Muscle of leg (tissue), 16 donors: ENCODE results near the gene CTSH. TPM values are rescaled to one million over a fixed set of nuclear protein-coding genes. Genes with fewer than 3 reads are reported as not detected.

Experiments
- DNase-seq: peaks from one replicate; pipeline ENCODE4 v3.0.0; 2013
- H3K27ac ChIP-seq: one replicate; pipeline ENCODE4 v1.5.1; 2013; ENCODE audit warnings: mild to moderate bottlenecking, low read length, control low read depth
- H3K27me3 ChIP-seq: one replicate; pipeline ENCODE4 v1.6.1; 2013; ENCODE audit warnings: low read length; ENCODE audit not compliant: control insufficient read depth, insufficient read depth
- H3K36me3 ChIP-seq: one replicate; pipeline ENCODE4 v1.6.1; 2013; ENCODE audit warnings: low read length; ENCODE audit not compliant: control insufficient read depth, insufficient read depth
- H3K4me1 ChIP-seq: one replicate; pipeline ENCODE4 v1.6.1; 2013; ENCODE audit warnings: low read length; ENCODE audit not compliant: control insufficient read depth, insufficient read depth
- H3K4me3 ChIP-seq: one replicate; pipeline ENCODE4 v1.5.1; 2013; ENCODE audit warnings: low read length, control low read depth
- H3K9me3 ChIP-seq: replicated peaks from 2 replicates; pipeline ENCODE4 v1.6.1; 2013; ENCODE audit warnings: low read depth, low read length; ENCODE audit not compliant: control insufficient read depth
- WGBS: methylation state at CpG from one replicate; pipeline ENCODE4 v1.1.5; 2013; ENCODE audit warnings: missing lambda C conversion rate; ENCODE audit not compliant: insufficient coverage; 5-methylcytosine and 5-hydroxymethylcytosine counted together
- long read RNA-seq, 11 donors: transcript quantifications; one replicate each; lab custom pipeline, GENCODE V29; 2026
- polyA plus RNA-seq, 8 donors: library from polyadenylated mRNA; unstranded; fragments of 120-200 nt; gene quantifications; one replicate each; pipeline versions ENCODE4 v1.2.1 to v1.2.3, GENCODE V29; 2013; ENCODE audit warnings: inconsistent platforms in 1 of 8, low replicate concordance in 1 of 8; ENCODE audit not compliant: insufficient read length in 8 of 8, insufficient read depth in 1 of 8
- total RNA-seq: library from RNA; stranded (reverse); fragments of 120-200 nt; gene quantifications from one replicate; pipeline ENCODE4 v1.2.4, GENCODE V29; 2013

Gene CTSH
- 46.0 TPM for total RNA-seq
- polyA plus RNA-seq, result 10 to 100 TPM; 15.5 to 47.9 (median 23.8) TPM
- long read RNA-seq, donor 1, partial matches to known transcripts, result 0 of 4 reads
- long read RNA-seq, donor 1, other reads (novel, unspliced or antisense), result 0 of 4 reads
- long read RNA-seq, donor 2, partial matches to known transcripts, result 0 of 1 reads
- long read RNA-seq, donor 2, other reads (novel, unspliced or antisense), result 0 of 1 reads
- long read RNA-seq, donor 3, transcript CTSH-201 (12 exons, 2,190 nt), result major isoform, 8 of 8 reads
- long read RNA-seq, donor 3, partial matches to known transcripts, result 0 of 8 reads
- long read RNA-seq, donor 3, other reads (novel, unspliced or antisense), result 0 of 8 reads
- long read RNA-seq, donor 4, partial matches to known transcripts, result 0 of 3 reads
- long read RNA-seq, donor 4, other reads (novel, unspliced or antisense), result 0 of 3 reads
- long read RNA-seq, donor 5, transcript CTSH-201 (12 exons, 2,190 nt), result major isoform, 6 of 6 reads
- long read RNA-seq, donor 5, partial matches to known transcripts, result 0 of 6 reads
- long read RNA-seq, donor 5, other reads (novel, unspliced or antisense), result 0 of 6 reads
- long read RNA-seq, donor 6, transcript CTSH-201 (12 exons, 2,190 nt), result major isoform, 8 of 8 reads
- long read RNA-seq, donor 6, partial matches to known transcripts, result 0 of 8 reads
- long read RNA-seq, donor 6, other reads (novel, unspliced or antisense), result 0 of 8 reads
- long read RNA-seq, donor 7, transcript CTSH-201 (12 exons, 2,190 nt), result major isoform, 5 of 8 reads
- long read RNA-seq, donor 7, partial matches to known transcripts, result 0 of 8 reads
- long read RNA-seq, donor 7, other reads (novel, unspliced or antisense), result 0 of 8 reads
- long read RNA-seq, donor 8, partial matches to known transcripts, result 0 of 3 reads
- long read RNA-seq, donor 8, other reads (novel, unspliced or antisense), result 0 of 3 reads
- long read RNA-seq, donor 9, partial matches to known transcripts, result 0 of 3 reads
- long read RNA-seq, donor 9, other reads (novel, unspliced or antisense), result 0 of 3 reads
- long read RNA-seq, donor 10, transcript CTSH-201 (12 exons, 2,190 nt), result major isoform, 7 of 7 reads
- long read RNA-seq, donor 10, partial matches to known transcripts, result 0 of 7 reads
- long read RNA-seq, donor 10, other reads (novel, unspliced or antisense), result 0 of 7 reads
- long read RNA-seq, donor 11, transcript CTSH-201 (12 exons, 2,190 nt), result major isoform, 5 of 5 reads
- long read RNA-seq, donor 11, partial matches to known transcripts, result 0 of 5 reads
- long read RNA-seq, donor 11, other reads (novel, unspliced or antisense), result 0 of 5 reads

- DNase-seq, result peak; percentile 61
- H3K27me3 ChIP-seq, result peaks cover 17% of the 10 kb centered on the region
- WGBS, result under 1% methylated on average over 67 of the region's 71 CpGs
- peak within 1 kb of the TSS; percentile 49 for H3K4me3 ChIP-seq
- H3K4me1 ChIP-seq, result peaks cover 14% of the 10 kb centered on the region
- H3K36me3 ChIP-seq, result no peaks in the 10 kb centered on the region
- H3K9me3 ChIP-seq, result no peaks in the 10 kb centered on the region
- H3K27ac ChIP-seq, result peak within 1 kb of the TSS; percentile 20
Observed at GRCh38 chr15:78944669-78945407, at the start of gene CTSH. TSS of gene CTSH (minus strand) at chr15:78945046. CDS start at chr15:78944981, 65 bp downstream.

- H3K36me3 ChIP-seq, result no peaks in the 10 kb centered on the region
- DNase-seq, result no peak
- H3K9me3 ChIP-seq, result no peaks in the 10 kb centered on the region
- peaks cover 9% of the 10 kb centered on the region for H3K4me1 ChIP-seq
- H3K27me3 ChIP-seq, result no peaks in the 10 kb centered on the region
- H3K27ac ChIP-seq, result no peak overlapping the region
- WGBS, result 45% methylated on average over 6 of the region's 10 CpGs
- H3K4me3 ChIP-seq, result no peak overlapping the region
Observed at GRCh38 chr15:78993931-78994530, 49.2 kb upstream of the CTSH start.

- H3K27me3 ChIP-seq, result no peaks in the 10 kb centered on the region
- no peak overlapping the region for H3K4me3 ChIP-seq
- WGBS, result 63% methylated on average over 3 of the region's 4 CpGs
Observed at GRCh38 chr15:78993257-78993930, 48.5 kb upstream of the CTSH start.

GRCh38 chr15:78992416-78993256, 47.8 kb upstream of the CTSH start:
- WGBS, result 64% methylated on average over 15 of the region's 17 CpGs
- Histone ChIP-seq H3K36me3 (no peaks in the 10 kb centered on the region), H3K27ac (no peak overlapping the region), H3K4me3 (no peak overlapping the region), H3K27me3 (peaks cover 5% of the 10 kb centered on the region), H3K9me3 (no peaks in the 10 kb centered on the region), H3K4me1 (peaks cover 11% of the 10 kb centered on the region)
- peak; percentile 69 for DNase-seq

More at GRCh38 chr15:78993257-78993930, 48.5 kb upstream of the CTSH start:
- no peak overlapping the region for H3K27ac ChIP-seq
- no peaks in the 10 kb centered on the region for H3K9me3 ChIP-seq
- peaks cover 9% of the 10 kb centered on the region for H3K4me1 ChIP-seq
- no peak for DNase-seq
- H3K36me3 ChIP-seq, result no peaks in the 10 kb centered on the region

- peaks cover 5% of the 10 kb centered on the region for H3K27me3 ChIP-seq
- no peak overlapping the region for H3K27ac ChIP-seq
- H3K4me1 ChIP-seq, result peaks cover 11% of the 10 kb centered on the region
- no peak for DNase-seq
- no peak overlapping the region for H3K4me3 ChIP-seq
- no peaks in the 10 kb centered on the region for H3K9me3 ChIP-seq
- no peaks in the 10 kb centered on the region for H3K36me3 ChIP-seq
- WGBS, result 73% methylated on average over 15 of the region's 15 CpGs
Observed at GRCh38 chr15:78991879-78992278, 47.0 kb upstream of the CTSH start.

GRCh38 chr15:78991476-78991875, 46.6 kb upstream of the CTSH start:
- no peak for DNase-seq
- H3K36me3 ChIP-seq, result no peaks in the 10 kb centered on the region
- H3K4me1 ChIP-seq, result peaks cover 11% of the 10 kb centered on the region
- H3K27ac ChIP-seq, result no peak overlapping the region
- H3K9me3 ChIP-seq, result no peaks in the 10 kb centered on the region
- 61% methylated on average over 9 of the region's 10 CpGs for WGBS
- peaks cover 5% of the 10 kb centered on the region for H3K27me3 ChIP-seq
- no peak overlapping the region for H3K4me3 ChIP-seq

GRCh38 chr15:78990278-78990677, 45.4 kb upstream of the CTSH start:
- DNase-seq, result no peak
- no peak overlapping the region for H3K4me3 ChIP-seq
- peaks cover 11% of the 10 kb centered on the region for H3K4me1 ChIP-seq
- no peak overlapping the region for H3K27ac ChIP-seq
- H3K27me3 ChIP-seq, result peaks cover 5% of the 10 kb centered on the region
- H3K9me3 ChIP-seq, result no peaks in the 10 kb centered on the region
- H3K36me3 ChIP-seq, result no peaks in the 10 kb centered on the region
- no CpG with 5 or more reads among the region's 1 CpG for WGBS

- H3K9me3 ChIP-seq, result no peaks in the 10 kb centered on the region
- H3K4me1 ChIP-seq, result peaks cover 11% of the 10 kb centered on the region
- H3K4me3 ChIP-seq, result no peak overlapping the region
- H3K27ac ChIP-seq, result no peak overlapping the region
- H3K27me3 ChIP-seq, result peaks cover 5% of the 10 kb centered on the region
- no peaks in the 10 kb centered on the region for H3K36me3 ChIP-seq
- WGBS, result 86% methylated on average over 2 of the region's 9 CpGs
- no peak for DNase-seq
Observed at GRCh38 chr15:78989701-78990240, 44.9 kb upstream of the CTSH start.
